ENCODE measurements around the gene PDE7B.
"Not testable (repeated sequence)": the region's sequence is repeated elsewhere in the genome, so short reads cannot be mapped to it uniquely, and the experiment has no call there.

The PDE7B gene

DNA sequence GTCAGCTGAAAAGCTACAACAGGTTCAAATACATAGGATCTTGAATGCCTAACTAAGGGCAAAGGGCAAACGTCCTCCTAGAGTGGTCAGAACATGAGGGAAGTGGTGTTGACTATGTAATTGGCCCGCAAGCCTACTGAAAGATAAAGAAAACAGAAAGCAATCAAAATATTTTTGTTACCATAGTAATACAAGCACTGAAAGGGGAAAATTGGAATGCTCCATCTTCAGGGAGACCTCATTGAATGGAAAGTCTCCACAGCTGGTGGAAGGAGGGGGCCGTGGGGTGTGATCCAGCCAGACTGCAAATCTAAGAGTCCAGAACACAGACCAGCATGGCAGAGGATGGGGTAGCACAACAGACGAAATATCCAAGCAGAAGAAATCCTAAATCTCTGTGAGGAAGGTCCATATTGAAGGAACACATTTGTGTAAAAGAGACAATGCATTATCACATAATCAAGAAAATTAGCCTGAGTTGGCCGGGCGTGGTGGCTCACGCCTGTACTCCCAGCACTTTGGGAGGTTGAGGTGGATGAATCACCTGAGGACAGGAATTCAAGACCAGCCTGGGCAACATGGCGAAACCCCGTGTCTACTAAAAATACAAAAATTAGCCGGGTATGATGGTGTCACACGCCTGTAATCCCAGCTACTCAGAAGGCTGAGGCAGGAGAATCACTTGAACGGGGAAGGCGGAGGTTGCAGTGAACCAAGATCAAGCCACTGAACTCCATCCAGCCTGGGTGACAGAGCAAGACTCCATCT is 359.1 kb downstream of the PDE7B start:
- no peak for DNase-seq

DNA sequence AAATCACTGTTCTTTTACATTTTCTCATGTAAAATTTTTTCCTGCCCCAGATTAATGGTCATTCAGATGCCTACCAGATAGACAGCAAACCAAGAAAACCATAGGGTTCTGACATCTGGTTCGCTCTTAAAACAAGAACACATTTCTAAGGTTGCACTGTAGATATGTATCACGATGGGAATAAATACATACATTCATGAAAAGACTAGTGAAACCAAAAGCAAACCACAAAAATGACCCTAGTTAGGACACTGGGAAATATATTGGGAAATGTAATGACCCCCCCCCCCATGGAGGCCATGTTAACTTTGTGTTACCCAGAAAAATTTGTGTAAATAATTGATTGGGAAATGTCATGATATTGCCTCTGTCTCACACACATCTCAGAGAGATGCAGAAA is 361.1 kb downstream of the PDE7B start:
- no peak for DNase-seq

DNA sequence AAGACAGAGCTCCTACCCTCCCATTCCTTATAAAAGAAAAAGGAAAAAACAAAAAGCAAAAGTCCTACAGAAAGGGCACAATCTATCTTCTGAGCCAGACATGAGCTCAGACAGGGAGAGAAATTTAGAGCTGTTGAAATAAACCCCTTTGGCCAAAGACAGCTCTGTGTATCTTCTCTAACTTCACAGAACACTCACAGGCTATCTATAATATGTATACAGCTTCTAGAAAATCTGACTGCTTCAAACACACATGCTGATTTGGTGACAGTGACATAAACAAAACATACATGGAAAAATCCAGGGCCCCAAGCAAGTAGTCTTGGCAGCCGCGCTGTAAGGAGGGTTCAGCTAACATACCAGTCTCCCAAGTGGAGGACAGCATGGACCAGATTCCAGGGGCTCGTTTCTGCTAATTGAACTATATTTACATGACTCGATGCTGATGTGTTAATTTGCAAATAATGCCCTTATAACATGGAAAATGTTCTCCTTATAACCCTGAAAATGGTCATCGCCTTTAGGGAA is 361.6 kb downstream of the PDE7B start:
- DNase-seq: no peak

DNA sequence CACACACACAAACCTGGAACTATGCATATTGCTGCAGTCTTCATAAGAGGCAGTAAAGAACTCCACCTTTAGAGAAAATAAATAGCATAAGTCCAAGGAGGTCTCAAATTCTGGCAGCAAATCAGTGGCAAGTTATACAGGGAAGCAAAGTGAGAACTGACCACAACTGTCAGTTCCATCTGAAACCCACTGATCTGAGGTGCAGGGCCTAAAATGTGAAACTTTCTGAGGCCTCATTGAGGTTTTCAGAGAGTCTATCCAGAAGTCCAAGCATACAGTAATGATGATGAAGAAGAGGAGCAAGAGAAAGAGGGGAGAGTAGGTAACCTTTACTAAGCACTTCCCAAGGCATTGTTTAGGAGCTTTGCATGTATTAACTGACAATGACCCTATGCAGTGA is 362.4 kb downstream of the PDE7B start:
- DNase-seq: no peak

DNA sequence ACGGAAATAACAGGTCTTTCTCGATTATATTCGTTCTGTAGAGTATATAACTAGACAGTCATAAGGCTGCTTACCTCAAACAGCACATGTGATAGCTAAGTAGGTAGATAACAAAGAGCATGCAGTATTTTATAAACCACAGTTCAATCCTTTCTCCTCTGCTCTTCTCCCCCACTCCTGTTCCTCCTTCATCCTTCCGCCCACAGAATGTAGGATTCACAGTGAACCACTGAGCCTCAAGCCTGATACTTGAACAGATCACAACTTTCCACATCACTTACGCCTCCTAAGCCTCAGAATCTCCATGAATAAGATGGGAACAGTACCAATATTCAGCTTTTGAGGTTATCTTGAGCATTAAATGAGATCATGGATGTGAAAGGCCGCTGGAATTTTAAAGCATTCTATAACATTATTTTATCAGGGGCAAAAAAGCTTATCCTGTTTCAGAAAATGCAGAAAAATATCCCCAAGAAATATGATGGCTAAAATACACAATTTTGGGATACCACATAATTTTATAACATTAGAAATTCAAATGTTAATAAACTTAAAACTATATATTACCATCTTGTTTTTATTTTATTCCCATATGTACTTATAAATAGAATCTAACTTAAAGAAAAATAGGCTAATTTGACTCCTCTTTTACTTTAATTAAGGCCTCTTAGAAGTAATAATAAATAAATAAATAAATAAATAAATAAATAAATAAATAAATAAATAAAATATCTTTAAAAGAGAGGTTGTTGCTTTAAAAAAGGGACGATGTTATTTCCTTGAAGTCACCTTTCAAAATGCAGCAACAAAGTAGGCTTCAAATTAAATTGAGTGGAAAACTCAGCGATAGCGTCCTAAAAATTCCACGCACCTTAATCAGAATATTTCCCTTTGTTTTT is 365.3 kb downstream of the PDE7B start:
- DNase-seq: no peak

DNA sequence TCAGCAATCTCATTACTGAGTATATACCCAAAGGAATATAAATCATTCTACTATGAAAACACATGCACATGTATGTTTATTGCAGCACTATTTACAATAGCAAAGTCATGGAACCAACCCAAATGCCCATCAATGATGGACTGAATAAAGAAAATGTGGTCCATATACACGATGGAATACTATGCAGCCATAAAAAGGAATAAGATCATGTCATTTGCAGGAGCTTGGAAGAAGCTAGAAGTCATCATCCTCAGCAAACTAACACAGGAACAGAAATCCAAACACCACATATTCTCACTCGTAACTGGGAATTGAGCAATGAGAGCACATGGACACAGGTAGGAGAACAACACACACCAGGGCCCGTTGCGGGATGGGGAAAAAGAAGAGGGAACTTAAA is 373.5 kb downstream of the PDE7B start:
- not testable (repeated sequence) for DNase-seq

DNA sequence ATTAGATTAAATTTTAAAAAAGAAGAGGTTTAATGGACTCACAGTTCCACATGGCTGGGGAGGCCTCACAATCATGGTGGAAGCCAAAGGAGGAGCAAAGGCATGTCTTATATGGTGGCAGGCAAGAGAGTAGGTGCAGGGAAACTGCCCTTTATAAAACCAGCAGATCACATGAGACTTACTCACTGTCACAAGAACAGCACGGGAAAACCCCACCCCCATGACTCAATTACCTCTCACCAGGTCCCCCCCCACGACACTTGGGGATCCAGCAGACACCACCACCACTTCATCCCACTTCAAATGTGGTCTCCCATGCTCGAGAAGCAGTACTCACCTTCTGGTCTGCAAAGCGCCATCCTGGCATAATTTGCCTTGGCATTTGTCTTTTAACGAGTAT is 374.0 kb downstream of the PDE7B start:
- no peak for DNase-seq

DNA sequence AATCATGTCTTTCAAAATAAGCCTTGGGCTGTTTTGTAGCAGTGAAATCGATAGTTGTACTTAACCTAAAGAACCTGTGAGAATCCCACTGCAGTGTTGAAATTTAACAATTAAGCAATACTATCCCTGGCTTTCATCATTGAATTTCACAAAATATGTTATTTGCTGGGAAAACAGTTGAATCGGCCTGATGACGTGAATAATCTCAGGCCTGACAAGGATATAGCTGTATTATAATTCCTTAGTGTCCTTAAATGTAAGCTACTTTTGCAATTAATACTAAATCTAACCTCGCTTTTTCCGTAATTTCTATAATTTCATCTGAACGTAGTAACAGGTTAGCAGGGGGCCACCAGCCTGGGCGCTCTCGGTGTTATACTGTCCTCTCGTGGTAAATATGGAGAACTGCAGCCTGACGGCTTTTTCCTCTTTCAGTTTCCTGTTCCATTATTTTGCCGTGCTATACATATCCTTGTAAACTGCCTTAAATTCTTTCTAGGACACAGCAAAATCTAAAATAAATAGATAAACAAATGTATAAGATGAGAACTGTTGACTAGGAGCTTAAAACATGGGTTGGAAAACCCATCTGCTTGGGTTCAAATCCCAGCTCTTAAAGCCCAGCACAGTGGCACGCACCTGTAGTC is 374.6 kb downstream of the PDE7B start:
- peak; percentile 41 for DNase-seq

DNA sequence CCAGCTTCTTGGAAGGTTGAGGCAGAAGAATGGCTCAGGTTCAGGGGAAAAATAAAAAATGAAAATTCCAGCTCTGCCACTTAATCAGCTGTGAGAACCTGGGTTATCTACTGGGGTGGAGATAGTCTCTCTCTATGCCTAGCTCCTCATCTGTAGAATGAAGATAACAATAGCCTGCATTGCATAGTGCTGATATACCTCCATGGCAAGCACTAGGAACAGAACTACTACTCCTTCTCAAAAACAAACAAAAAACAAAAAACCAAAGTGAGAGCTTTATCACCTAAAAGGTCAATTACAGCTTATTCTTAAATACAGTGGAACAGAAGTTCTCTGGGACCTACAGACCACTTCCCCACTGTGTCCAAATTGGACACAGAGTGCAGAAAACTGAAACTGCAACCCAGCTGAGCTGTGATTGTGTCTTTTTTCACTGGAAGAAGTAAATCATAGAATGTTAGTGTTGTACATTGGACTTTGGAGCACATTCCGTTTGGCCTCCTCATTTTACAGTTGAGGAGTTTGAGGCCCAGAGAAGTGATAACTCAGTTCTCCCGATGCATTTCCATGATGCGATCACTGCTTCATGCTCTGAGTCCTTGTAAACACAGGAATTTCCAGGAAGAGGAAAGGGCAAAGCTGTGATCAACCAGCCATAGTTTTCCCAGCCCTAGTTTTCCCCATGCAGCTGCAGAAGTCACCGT is 375.3 kb downstream of the PDE7B start:
- DNase-seq: no peak

DNA sequence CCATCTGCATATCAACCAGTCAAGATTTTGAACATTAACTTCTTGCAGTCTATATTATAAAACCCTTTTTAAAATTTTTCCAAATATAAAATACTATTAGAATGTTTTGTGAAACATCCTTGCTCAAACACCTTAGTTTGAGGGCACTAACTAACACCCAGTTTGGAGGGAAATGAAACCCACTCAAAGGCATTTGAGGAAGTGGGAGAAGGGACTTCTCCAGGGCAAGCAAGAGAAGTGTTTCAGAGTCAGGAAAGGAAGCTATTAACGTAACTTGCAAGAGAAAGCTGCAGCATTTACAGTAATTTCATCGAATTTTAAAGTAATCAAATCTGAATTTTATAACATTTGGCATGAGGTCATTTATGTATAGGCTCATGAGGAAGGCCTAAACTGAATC is 377.3 kb downstream of the PDE7B start:
- DNase-seq: no peak

DNA sequence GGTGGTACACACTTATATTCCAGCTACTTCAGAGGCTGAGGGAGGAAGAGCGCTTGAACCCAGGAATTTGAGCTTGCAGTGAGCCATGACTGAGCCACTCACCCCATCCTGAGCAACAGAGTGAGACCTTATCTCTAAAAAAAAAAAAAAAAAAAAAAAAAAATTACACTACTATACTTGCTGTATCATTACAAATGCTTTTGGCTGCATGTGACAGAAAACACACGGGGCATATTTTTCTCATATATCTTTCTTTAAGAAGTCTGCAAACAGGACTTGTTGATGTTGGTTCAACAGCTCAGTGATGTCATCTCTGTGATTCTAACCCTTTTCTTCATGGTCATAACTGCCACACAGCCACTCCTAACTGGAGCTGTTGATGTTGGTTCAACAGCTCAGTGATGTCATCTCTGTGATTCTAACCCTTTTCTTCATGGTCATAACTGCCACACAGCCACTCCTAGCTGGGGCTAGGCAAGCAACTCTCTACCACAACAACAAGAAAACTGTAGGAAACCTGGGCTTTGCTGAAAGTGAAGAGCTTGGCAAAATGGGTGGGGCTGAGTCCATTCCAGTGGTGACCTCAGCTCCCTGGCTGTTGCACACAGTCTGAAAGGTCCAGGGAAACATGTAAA is 378.8 kb downstream of the PDE7B start:
- no peak for DNase-seq

DNA sequence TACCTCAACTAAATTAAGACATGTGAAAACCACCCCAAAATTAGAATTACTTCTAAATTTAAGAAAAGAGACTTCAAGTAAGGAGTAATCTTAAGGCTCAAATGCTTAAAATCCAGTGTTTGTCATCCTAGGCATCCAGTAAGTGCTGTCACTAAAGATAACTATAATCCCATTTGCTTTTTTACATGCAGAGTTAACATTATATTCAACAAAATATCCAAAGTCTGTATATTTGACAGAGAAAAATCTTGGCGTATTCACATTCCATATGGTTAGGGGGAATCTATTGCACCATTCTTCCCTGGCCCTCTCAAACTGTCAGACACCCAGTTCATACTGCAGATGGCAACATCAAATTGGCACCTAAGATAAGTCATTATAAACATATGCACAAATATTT is 381.2 kb downstream of the PDE7B start:
- DNase-seq: no peak

DNA sequence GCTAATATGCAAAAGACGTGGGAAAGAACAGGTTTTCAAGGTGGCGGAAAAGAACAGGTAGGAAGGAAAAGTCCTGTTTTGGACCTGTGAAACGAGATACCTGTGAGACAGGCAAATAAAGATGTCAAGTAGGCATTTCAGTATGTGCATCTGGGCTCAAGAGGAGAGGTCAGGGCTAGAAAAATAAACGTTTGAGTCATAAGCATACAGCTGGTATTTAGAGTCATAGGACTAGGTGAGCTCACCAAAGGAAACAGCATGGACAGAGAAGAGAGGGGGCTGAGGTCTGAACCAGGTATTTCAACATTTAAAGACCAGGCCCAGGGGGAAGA is 383.7 kb downstream of the PDE7B start:
- no peak for DNase-seq

DNA sequence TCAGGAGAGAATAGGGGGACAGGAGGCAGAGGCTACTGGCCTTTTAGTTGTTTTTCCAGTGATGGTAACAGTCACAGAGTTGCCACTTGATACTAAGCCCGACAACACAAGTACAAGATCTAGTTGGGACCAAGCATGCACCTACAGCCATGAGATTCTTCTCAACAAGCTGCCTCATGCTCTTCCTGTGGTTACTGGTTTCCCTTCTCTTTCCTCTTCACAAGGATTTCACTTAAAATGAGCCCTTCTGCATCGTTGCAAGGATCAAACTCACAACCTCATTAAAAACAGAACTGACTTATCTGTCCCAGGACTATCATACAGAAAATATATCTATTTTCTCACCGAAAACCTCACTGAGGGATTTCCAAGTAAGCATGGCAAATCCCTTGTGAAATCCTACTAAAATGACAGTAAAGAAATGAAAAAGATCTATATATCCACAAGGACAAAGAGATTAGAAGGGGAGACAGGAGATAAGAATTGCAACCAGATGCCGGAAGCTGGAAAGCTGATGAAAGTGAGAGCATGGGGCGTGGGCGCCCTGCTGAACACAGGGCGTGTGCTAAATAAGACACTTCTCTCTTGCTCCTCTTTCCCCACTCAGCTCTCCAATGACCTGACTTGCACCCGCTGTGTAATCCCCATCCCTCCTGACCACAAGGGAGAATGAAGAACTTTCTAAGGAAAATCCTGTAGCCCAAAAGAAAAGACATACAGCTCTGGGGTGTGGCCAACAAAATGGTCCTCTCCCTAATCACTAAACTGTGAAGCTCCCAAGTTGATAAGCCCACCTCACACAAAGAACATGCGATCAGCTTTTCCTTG is 385.2 kb downstream of the PDE7B start:
- no peak for DNase-seq

DNA sequence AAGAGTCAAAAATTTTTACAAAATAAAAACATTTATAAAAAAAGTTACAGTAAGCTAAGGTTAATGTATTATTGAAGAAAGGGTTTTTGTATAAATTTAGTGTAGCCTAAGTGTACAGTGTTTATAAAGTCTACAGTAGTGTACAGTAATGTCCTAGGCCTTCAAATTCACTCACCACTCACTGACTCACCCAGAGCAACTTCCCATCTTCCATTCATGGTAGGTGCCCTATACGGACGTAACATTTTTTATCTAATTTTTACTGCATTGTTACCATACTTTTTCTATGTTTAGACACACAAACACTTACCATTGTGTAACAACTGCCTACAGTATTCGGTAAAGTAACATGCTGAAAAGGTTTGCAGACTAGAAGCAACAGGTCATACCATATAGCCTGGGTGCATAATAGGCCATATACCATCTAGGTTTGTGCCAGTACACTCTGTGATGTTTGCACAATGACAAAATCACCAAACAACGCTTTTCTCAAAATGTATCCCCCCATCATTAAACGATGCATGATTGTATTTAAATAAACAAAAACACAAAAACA is 392.6 kb downstream of the PDE7B start:
- DNase-seq: no peak

All from activated gamma-delta T cell treated with Interleukin-2 at 50 U/mL for 16 hours (primary cell).